Fibroblast of skin of back (primary cell): ENCODE data around the gene TTYH1. TPM values are rescaled to one million over a fixed set of nuclear protein-coding genes. Genes with fewer than 3 reads are reported as not detected.
"Not testable (repeated sequence)": the region's sequence is repeated elsewhere in the genome, so short reads cannot be mapped to it uniquely, and the experiment has no call there.

ENCODE experiments used
- DNase-seq: peaks from one replicate; pipeline ENCODE4 v3.0.0-alpha.2; 2013
- polyA plus RNA-seq, 2 experiments: library from polyadenylated mRNA; unstranded; fragments of 120-200 nt; gene quantifications; one replicate each; pipeline ENCODE4 v1.2.1, GENCODE V29; 2013; ENCODE audit not compliant: insufficient read length in 2 of 2

The TTYH1 gene
- polyA plus RNA-seq (2013, experiment 1 of 2; ENCODE audit: insufficient read length): 0.19 TPM
- 0.17 TPM for polyA plus RNA-seq (2013, experiment 2 of 2; ENCODE audit: insufficient read length)

DNA sequence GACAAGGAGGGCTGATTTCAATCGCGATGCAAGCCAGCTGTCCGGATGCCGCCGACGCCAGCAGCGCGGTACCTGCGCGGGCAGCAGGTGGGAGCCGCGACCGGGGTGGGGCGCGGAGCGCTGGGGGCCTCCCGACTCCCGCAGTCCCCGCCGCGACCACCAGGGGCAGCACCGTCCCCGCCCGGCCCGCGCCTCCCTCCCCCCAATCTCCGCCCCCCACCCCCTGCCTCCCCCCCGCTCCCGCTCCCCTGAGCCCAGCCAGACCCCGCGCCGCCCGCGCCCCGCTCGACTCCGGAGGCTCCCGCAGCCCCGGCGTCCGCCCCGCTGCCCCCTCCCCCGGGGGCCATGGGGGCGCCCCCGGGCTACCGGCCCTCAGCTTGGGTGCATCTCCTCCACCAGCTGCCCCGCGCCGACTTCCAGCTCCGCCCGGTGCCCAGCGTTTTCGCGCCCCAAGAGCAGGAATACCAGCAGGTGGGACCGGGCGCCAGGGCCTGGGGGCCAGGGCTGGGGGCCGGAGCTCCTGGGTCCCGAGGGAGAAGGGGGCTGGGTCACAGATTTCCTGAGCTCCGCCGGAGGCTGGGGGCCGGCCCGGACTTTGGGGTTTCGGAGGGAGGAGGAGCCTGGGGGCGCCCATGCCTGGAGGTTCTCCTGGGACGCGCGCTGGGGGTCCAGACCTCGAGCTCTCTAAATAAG is at the start of gene TTYH1:
TSS of gene TTYH1 (plus strand) at position 257 of the 693 bp plus-strand sequence. CDS start at position 346, 89 bp downstream.
- DNase-seq: no peak

DNA sequence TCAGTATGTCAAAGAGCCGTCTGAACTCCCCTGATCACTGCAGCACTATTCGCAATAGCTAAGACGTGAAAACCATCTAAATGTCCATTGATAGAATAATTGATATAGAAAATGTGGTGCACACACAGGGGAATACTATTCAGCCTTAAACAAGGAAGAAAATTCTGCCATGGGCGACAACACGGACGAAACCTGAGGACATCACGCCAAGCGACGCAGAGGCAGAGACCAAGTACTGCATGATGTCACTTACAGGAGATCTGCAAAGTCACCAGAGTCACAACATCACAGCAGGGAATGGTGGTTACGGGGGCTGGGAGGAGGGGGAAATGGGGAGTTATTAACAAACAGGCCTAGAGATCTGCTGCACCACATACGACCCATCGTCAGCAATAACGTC is 49.5 kb upstream of the TTYH1 start:
- not testable (repeated sequence) for DNase-seq

DNA sequence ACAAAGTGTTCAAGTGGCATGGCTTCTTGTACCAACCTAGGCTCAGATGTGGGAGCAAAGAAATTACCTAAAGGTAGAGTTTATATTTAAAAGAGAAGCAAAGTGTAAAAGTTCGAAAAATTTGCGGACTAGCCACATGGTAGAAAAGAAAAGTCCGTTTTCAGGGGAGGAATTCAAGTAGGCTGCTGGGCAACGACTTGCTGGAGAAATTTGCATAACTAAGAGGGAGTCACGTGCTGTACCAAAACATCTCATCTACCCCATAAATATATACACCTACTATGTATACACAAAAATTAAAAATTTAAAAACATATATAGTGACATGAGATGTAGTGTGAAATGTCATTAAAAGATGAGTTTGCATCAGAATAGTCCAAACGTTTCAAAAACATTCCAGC is 48.5 kb upstream of the TTYH1 start:
- DNase-seq: no peak

DNA sequence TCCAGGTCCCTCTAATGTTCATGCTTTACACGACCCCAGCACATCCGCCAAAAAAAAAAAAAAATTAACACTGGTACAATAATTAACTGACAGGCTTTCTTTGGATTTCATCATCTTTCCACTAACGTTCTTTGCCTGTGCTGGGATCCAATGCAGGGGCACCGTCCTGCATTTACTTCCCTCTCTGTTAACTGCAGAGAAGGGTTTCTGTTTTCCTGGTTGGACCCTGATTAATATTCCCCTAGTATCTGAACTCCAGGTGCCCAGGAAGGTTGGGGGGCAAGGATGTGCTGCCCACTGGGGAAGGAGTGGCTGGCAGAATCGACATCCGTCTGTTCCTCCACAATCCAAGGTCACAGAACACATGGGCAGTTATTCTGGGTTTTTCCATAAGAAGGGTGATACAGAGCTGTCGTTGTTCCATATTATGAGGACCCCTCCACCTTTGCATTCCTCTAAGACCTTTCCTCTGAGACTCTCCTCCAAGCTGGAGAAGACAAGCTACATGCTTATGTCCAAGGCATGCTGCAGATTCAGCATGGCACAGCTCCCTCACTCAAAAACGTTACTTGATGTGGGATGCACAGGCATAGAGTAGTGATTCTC is 46.1 kb upstream of the TTYH1 start:
- no peak for DNase-seq

DNA sequence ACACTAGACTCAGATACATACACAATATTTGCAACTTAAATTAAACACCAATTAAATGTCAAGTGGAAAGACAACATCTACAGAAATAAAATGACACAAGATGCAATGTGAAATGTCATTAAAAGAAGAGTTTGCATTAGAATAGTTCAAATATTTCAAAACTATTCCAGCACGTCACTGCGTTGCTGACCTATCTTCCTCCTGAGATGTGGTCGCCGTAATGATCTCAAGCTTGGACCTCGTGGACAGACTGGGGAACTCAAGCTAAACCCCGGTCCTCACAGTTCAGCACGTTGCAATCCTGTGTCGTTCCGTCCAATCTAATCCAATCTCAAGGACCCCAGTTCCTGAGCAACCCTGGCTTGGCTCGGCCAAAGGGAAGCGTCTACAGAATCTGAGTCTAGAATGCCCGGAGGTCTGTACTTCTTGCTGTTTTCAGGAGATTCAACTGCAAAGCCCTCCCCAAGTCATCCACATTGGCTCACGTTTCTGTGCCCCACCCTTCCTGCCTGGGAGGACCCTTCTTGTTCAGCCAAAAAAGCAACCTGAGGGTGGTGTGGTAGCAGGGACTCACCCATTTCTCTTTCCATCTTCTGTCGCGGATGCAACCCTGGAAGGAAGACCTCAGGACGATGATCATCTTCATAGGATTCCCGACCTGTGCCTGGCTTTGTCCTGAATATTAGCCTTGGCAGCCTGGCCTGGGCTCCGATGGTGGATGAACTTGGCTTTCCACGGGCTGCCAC is 45.4 kb upstream of the TTYH1 start:
- not testable (repeated sequence) for DNase-seq

DNA sequence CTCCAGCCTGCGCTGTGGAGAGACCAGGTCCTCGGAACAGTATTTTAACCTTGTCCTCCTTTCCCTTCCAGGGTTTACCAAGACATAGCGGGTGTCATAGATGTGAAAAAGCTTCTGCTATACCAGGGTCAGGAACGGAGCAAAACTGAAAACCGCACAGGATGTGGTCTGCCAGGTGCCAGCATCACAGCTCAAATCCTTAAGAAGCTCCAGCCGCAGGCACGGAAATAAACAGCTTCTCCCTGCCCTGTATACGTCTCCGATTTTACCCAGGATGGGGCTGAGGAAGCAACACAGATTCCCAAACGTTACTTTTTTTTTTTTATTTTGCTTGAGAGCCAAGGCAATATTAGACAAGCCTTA is 44.8 kb upstream of the TTYH1 start:
- not testable (repeated sequence) for DNase-seq

DNA sequence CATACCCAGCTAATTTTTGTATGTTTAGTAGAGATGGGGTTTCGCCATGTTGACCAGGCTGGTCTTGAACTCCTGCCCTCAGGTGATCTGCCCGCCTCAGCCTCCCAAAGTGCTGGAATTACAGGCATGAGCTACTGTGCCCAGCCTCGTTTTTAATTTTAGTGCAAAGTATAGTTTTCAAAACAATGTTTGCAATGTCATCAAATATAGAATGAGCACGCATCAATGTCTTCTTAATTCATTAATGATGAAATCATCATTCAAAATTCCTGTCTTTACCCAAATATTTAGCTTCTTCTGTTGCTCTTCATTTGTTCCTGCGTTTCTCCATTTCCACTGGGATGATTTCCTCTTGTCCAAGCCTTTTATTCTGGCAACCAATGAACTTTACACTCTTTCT is 43.8 kb upstream of the TTYH1 start:
- DNase-seq: not testable (repeated sequence)

DNA sequence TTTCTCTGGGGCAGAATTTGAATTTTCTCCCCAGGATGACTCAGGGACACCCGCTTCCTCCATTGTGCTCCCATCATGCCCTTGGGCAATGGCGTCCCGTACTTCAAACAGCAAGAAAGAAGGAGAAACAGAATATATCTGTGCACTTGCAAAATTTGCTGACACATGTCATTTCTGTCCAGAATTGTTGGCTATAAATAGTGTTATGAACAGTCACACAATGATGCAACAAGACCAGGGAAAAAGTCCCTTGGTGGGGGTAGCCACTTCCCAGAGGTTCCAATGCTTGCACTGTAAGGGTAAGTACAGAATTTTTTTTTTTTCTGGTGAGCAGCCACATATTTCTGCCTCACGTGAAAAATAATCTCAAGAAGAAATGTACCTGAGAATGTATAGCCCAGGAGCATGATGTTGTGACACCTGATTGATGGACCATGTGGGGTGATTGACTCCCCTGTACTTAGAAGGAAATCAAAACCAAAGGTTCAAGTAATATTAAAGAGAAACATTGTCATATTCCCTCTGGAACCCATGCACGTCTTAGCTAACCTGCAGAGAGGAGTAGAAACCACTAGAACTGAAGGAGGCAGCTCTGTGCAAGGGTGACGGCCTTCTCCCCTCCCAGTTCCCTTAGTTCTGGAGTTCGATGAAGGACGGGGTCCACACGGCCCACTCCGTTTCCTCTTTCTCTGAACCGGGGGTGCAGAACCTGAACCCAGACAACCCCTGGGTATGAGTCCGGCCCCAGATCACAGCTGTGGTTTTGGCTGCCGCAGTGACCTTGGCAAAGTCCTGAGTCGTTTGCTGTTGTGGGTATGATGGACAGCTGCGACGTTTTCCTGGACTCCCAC is 41.3 kb upstream of the TTYH1 start:
- DNase-seq: no peak

DNA sequence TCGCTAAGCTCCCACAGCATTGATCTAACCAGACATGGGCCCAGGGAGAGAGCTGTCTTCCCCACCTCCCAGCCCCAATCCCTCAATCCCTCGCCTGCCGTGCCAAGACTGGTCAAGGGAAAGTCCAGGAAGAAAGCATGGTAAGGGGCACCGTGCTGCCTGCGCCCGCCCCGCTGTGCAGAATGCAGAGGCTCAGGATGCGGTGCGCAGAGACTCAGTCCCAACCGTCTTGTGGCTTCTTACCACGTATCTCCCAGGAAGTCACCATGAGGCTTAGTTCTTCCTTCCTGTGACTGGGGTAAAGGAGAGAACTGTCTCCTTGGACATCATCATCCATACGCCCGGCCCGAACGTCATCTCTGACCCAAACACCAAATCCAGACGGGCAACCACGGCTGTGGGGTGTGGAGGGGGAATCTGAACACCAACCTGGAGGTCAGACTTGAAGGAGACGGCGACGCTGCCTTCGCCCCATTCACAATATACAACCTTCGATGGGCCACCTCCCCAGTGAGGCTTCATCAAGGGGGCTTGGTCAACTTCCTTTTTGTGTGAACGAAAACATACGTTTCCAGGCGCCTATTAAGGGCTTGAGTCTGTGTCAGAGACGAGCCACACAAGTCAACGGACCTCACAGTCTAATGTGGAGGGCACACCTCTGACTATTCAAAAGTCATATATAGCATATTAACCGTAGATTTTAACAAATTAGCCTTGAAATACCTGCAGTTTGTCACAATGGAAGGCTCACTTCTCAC is 39.9 kb upstream of the TTYH1 start:
- DNase-seq: not testable (repeated sequence)

DNA sequence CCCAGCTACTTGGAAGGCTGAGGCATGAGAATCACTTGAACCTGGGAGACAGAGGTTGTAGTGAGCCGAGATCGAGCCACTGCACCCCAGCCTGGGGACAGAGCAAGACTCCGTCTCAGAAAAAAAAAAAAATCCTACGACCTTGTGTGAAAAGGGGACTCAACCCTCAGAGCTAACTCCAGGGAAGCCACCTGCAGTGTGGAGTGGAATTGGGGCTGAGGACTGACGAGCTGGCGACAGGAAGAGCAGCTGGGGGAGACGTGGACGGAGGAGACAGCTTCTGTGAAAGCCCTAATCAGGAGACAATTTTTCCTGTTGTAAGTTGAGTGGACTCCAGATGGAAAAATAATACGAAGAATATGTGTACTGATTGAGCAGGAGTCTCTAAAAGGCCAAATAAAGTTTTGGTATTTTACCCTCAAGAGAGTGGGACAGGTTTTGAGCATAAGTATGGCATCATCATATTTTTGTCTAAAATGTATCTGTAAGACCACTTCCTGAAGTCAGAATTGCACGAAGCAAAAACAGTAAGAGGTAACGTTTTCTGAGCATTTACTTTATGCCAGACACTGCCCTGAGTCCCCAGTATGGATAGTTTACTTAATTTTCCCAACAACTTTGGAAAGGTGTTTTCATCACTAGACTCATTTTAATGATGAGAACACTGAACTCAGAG is 38.5 kb upstream of the TTYH1 start:
- no peak for DNase-seq

DNA sequence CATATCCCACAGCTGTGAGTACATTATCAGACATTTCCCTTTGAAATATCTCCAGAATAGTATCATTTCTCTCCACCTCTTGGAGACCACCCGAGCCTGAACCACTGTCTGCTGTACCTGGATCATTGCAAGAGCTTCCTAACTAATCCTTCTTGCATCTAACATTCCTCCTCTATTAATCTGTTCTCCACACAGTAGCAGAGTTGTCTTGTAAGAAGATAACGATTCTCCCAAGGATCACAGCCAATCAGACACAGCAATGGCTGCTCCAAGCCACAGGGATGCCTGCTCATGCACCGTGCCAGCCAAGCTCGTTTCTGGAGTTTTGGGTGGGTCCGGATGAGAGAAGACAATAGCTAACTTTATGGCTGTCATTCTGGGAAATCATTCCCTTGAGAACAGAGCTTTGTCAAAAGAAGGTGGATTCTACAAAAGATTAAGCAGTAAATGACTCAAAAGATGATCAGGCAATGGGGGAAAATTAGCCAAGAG is 36.0 kb upstream of the TTYH1 start:
- DNase-seq: no peak

DNA sequence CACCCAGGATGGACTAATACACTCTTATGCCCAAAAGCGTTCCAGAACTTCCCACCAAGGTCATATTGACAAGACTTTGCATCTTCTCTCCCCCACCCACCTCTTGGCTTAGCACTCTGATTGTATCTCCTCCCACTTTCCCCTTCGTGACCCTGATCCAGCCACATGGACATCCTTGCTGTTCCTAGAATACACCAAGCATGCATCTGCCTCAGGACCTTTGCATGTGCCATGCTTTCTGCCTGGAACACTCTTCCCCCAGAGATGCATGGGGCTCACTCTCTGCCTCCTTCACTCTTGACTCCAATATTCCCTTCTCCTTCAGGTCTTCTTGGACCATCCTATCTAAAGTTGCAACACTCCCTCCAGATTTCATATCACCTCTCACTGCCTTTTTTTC is 34.4 kb upstream of the TTYH1 start:
- no peak for DNase-seq

DNA sequence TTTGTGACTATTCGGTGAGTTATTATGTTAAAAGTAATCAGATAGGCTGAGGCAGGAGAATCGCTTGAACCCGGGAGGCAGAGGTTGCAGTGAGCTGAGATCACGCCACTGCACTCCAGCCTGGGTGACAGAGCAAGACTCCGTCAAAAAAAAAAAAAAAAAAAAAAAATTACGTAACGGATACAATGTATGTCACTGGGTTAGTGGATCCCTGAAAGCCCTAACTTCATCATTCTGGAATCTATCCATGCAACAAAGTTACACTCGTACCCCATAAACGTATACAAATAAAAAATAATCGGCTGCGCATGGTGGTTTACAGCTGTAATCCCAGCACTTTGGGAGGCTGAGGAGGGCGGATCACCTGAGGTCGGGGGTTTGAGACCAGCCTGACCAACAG is 33.2 kb upstream of the TTYH1 start:
- DNase-seq: not testable (repeated sequence)

DNA sequence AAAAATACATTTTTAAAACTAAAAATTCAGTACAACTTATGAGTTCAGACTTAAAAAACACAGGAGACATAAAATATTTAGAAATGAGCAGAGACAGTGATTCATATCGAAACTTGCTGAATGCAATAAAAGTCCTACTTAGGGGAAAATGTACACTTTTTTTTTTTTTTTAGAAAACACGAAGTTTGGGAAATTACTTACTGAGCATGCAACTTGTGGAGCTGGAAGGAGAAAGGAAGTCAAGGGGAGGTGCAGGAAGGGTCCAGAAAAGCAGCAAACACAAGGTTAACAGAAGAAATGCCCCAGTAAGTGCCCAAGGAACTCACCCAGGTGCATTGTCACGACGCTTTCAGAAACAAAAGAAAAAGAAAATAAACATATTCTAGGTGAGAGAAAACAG is 31.9 kb upstream of the TTYH1 start:
- DNase-seq: no peak

DNA sequence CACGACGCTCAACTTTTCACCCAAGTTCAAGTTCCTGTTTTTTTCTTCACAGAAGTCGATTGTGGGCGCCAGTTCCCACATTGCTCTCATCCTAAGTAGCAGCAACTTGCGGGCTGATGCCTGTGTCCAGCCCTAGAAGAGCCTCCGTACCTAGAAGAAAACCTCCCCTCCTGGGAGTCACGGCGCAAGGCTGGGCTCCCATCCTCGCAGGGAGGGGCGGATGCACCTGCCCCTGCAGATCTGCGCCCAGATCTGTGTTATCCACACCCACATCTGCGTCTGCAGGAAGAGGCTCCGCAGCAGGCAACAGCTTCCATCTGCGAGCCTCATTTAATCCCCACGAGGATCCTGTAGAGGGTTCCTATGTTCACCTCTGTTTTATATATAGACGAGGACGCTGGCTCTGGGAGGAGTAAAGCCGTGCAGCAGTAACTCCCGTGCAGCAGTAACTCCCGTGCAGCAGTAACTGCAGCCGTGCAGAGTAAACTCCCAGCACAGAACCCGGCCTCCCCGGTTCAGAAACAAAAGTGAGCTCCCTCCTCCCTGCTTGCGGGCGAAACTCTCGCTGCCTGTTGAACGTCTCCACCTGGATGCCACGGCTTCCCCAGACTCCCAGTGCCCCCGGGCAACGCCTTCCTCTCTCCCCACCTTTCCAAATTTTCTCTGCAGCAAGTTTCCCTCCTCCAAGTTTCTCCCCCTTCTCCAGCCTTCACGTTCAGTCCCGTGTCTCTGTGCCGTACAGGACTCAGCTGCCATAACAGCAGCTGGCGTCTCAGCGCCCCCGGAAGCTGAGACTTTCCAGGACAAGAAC is 27.1 kb upstream of the TTYH1 start:
- DNase-seq: no peak

DNA sequence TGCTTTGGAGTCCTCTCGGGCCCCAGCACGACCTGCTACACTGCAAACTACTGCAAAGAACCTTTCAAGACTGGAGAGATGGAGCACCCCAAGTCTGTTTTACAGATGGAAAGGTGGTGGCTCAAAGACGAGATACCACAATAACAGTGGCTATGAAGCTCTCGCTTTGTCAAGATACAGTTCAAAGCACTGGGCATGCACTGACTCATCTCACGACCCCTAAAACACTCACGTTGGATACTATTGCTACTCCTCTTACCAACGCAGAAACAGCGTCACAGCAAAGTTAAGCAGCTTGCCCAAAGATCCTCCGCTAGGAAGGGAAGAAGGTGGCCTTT is 26.5 kb upstream of the TTYH1 start:
- DNase-seq: no peak

DNA sequence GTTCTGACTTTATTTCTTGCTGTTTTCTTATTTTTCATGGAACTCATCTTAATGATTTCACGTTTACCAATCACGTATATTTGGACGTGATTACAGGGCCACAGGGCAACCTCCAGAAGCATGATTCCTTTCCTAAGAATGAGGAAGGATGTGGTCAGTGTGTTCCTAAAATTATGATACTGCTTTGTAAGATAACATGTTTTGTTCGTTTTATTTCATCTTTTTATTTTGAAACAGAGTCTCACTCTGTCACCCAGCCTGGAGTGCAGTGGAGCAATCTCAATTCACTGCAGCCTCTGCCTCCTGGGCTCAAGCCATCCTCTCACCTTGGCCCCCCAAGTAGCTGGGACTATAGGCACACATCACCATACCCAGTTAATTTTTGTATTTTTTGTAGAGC is 25.7 kb upstream of the TTYH1 start:
- no peak for DNase-seq

DNA sequence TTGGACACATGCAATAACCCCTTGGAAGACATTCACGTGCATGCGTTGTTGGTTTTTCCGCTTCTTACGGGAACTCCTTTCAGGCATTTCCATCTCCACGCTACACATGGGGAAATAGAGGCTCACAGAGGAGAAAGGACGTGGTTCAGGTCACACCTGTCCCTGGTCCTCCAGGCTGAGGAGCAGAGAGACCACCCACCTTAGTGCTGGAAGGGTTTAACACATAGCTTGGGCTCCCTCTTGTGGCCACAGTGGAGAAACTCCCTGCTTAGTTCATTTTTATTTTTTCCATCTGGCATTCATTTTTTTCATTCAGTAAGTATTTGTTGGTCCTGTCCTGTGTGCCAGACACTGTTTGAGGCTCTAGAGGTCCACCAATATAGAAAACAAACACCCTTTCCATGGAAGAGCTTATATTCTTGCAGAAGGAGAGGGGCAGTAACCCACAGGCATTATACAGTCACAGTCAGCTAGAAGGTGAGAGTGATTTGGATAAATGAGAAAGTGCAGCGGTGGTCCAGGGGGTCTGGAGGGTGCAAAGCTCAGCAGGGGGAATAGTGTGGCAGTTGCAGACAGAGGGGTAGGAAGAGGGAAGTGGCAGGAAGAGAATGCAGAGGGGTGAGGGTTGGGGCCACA is 24.2 kb upstream of the TTYH1 start:
- peak; percentile 52 for DNase-seq

DNA sequence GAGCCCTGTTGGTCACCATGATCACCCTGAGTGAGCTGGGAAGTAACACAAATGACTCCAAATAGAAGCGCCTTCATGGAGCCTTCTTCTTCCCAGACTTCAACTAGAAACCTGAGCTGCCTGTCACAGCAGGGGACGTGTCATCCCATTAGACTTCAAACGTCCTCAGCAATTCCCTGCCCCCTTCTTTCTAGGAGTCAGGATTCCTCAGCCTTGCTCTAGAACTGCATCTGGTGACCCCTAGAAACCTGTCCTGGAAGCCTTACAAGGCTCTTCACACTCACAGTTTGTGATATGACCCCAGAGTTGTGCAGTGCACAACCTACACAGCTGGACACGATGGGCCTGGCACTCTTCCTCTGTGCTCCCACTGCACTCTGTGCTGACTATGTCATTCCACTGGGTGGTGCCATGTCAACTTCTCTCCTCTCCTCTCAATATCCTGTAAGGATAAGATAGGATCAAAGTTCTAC is 23.6 kb upstream of the TTYH1 start:
- no peak for DNase-seq

DNA sequence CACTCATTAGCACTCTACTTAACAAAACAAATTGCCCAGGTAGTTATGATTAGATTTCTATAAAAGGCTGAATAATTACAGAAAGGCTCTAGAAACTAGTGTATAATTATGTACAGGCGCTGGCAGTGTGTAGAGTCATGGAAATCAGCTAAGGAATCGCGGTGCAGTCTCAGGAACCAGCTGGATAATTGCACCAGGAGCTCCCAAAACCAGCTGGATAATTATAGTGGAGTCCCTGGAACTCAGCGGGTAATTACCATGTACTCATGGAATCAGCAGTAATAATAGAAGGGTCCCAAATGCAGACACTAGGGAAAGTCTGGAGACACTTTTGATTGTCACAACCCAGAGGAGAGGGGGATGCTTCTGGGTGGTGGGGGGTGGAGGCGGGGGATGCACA is 23.2 kb upstream of the TTYH1 start:
- DNase-seq: no peak
